Amygdala (tissue), 56 donors: Measurements from ENCODE around the gene MMP7.
"Not testable (repeated sequence)": the region's sequence is repeated elsewhere in the genome, so short reads cannot be mapped to it uniquely, and the experiment has no call there.

Source experiments
- DNase-seq, 56 donors: peaks; one replicate each; lab custom pipeline; 2025; lab: John Stamatoyannopoulos, UW

Gene MMP7

DNA sequence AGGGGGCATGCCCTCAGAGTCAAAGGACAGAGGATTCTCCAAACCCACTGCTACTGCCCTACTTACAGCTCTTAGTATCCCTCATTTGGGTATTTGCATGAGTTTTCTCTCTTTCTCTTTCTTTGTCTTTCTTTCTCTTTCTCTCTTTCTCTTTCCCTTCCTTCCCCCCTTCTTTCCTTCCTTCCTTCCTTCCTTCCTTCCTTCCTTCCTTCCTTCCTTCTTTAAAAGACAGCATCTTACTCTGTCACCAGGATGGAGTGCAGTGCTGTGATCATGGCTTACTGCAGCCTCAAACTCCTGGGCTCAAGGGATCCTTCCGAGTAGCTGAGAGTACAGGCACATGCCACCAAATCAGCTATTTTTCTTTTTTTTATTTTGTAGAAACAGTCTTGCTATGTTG, 14.0 kb upstream of the MMP7 start:
- no peak for DNase-seq

- no peak for DNase-seq
Observed at GRCh38 chr11:102539567-102539966, 9.0 kb upstream of the MMP7 start.

- DNase-seq: no peak
Observed at GRCh38 chr11:102538932-102539331, 8.4 kb upstream of the MMP7 start.

DNA sequence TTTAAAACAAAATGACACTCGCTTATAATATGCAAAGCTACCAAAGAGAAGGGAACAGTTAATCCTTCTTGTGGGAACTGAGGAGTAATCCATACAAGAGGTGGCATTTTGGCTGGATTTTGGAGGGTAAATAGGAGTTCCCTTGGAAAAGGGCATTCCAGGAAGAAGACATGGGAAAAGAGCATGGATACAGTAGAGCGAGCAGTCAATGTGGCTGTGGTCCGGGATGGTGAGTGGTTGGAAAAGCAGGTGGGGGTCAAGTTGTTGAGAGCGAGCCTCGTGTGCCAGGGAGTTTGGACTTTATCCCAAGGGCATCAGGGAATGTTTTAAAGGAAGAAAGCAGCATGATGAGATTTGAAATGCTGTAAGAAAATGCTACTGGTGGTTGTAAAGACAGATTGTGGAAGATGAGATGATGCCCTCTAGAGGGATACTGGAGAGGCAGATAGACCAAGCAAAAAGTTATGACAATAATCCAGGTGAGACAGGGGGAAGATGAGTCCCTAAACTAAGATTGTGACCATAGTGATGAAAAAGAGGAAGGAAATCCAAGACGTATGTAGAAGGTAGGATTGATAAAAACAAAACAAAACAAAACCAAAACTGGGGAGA, 3.8 kb upstream of the MMP7 start:
- no peak for DNase-seq

DNA sequence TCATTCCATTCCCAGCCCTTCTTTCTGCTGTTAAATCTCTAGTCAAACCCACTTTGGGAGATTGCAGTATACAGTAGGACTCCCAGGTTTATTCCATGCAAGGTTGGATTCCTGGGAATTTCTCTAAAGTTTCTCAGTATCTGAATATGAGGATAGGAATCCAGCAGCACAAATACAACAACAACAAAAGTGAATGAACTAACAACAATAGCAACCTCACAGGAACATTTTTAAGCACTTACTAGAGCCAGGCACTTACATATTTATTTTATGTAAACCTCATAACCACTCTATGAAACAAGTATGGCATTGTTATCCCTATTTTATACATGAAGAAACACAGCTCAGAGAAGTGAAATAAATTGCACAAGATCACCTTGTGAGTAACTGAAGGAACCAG, 1.9 kb downstream of the MMP7 start:
- no peak for DNase-seq

DNA sequence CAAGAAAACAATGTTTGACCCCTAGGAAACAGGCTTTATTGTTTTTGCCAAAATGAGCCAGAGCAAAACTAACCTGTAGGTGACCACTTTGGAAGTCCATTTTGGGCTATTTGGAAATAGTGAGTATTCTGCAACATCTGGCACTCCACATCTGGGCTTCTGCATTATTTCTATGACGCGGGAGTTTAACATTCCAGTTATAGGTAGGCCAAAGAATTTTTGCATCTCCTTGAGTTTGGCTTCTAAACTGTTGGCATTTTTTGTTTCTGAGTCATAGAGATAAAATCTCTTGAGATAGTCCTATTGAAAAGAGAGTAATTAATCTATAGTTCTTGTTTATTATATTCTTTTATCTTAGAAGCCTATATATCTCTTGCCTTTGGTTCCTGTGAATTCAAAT, 2.9 kb downstream of the MMP7 start:
- no peak for DNase-seq

DNA sequence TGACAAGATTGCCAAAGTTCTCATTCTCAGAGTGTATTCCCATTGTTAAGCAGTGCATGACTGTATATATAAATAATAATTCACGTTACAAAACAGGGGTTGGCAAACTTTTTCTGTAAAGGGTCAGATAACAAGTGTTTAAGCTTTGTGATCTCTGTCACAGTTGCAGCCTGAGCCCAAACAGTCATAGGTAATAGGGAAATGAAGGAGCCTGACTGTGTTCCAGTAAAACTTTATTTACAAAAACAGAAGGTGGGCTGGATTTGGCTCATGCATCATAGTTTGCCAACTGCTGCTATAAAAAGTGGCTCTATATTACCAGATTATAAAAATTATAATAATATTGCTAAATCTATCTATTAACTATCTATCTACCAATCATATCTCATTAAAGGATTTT, 3.5 kb downstream of the MMP7 start:
- DNase-seq: no peak

DNA sequence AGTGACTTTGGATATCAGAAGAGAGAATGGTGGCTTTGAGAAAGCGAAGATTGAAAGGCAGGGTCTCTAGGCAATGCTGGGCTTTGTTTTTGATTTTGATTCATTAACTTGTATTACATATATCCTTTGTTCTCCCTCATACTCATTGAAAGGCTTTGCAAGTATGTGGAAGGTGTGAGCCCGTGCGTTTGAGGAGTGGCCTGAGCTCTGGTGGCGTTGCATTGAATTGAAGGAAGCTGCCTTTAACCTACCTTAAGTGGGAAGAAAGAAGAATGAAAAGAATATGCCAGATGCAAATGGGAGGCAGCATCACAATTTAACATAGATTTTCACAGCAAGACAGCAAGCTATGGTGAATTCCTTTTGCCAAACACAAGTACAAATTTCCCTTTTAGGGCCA, 6.7 kb downstream of the MMP7 start:
- no peak for DNase-seq

DNA sequence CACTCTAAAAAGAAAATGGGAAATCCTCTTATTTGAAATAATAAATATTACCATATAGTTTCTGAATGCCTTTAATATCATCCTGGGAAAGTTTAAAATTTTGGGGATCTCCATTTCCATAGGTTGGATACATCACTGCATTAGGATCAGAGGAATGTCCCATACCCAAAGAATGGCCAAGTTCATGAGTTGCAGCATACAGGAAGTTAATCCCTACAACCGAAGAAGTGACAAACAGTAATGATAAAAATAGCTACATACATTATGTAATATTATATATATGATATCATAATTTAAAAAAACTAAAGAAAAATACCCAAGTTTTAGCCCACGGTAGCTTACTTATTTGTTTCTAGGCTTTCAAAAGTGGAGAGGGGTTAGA, 7.4 kb downstream of the MMP7 start:
- DNase-seq: no peak

DNA sequence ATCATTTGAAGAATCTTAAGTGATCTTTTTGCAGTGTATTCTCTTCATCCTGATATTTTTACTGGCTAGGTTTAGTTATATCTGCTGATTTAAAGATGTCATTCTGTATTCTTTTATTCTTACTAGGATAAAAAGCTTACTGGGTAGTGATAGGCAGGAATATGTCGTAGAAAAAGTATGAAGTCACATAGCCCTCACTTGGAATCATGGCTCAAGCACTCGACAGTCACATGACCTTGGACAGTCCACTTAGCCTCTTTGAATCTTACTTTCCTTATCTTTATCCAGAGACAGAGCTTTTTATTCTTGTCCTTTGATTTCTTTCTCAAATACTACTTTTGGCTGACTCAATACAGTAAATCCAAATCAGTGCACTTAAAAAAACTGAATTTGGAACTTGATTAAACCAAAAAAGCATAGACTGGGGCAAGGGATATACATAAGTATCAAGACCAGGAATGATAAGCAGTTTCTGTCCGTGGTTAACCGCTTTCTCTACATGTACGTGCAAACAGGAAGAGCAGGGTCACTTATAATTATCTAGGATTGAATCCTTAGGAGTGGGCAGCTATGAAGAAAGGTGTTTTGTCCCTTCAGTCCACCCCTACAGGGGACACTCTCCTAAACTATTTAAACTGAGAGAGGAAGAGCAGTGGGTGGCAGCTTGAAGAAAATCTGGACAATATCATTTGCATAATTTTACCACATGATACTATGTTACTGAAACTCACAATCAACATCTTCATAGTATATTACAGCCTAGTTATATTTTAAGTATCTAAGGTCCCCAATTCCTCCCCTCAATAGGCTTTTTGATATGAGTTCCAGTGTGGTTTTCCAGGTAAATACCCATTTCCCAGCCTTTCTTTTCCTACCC, 8.0 kb downstream of the MMP7 start:
- no peak for DNase-seq

DNA sequence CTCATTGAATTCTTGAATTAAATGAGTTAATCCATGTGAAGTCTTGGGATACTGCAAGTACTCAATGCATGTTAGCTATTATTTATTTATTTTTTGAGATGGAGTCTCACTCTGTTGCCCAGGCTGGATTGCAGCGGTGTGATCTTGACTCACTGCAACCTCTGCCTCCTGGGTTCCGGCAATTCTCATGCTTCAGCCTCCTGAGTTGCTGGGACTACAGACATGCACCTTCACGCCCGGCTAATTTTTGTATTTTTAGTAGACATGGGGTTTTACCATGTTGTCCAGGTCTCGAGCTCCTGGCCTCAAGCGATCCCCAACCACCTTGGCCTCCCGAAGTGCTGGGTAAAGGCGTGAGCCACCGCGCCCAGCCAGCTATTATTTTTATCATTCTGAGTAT, 9.4 kb downstream of the MMP7 start:
- no peak for DNase-seq

DNA sequence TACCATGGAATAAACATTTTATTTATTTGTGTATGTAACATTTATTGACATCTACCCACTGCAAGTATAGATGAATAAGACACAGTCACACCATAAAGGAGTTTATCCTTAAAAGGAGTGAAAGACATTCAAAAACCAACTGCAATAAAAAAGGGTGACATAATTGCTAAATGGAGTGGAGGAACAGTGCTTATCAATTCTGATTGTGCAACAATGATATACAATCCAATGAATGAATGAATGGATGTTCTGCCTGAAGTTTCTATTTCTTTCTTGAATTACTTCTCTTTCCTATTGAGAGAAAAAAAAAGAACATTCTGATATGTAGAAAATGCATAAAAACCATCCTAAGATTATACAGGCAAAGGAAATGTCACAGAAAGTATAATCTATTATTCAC, 10.0 kb downstream of the MMP7 start:
- no peak for DNase-seq

- no peak for DNase-seq
Observed at GRCh38 chr11:102518296-102519094, 12.1 kb downstream of the MMP7 start.

GRCh38 chr11:102517670-102518069, 12.9 kb downstream of the MMP7 start:
- DNase-seq: no peak

DNA sequence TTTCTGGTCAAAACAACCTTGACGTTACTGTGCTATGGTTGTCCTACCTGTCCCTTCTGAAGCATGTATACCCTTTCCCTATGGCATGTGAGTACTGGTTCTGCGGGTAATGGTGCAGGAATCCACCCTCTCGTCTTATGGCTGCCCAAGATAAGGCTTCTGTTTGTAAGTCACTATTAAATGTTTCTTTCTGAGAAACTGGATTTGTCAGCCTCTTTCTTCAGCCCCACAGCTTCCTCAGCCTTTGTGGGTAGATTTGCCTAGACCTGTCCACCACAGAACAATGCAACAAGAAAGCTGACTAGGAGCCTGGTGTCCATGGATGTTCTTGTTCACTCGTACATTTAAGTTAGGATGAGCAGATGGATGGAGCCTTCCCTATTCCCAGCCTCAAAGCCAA, 14.4 kb downstream of the MMP7 start:
- DNase-seq: no peak

- peak in 2 of 56 donors; percentile 1 to 4 for DNase-seq
Observed at GRCh38 chr11:102513869-102514268, 16.7 kb downstream of the MMP7 start.

DNA sequence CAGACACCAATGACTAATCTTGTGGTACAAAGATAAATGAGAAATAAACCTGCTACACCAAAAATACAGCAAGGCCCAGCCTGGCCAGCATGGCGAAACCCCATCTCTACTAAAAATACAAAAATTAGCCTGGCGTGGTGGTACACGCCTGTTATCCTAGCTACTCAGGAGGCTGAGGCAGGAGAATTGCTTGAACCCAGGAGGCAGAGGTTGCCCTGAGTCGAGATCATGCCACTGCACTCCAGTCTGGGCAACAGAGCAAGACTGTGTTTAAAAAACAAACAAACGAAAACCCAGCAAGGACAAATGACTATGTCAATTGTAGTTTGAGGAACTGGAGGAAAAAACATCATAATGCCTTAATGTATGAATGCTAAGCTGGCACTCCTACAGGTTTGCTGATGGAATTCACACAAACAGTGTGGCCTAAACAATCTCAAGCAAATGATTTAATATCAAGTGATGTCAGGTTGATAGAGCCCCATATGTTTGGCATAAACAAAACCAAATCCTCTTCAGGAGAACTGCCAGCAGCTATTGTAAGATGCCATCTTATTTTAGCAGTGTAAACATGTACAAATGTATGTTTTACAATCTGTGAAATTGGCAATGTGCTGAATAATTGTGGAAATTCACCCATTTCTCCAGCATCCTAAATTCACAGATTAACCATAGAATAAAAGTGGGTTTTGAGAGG, 20.0 kb downstream of the MMP7 start:
- DNase-seq: no peak

DNA sequence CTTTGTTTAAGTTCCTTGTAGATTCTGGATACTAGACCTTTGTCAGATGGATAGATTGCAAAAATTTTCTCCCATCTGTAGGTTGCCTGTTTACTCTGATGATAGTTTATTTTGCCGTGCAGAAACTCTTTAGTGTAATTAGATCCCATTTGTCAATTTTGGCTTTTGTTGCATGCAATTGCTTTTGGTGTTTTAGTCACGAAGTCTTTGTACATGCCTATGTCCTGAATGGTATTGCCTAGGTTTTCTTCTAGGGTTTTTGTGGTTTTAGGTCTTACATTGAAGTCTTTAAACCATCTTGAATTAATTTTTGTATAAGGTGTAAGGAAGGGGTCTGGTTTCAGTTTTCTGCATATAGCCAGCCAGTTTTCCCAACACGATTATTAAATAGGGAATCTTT, 27.7 kb downstream of the MMP7 start:
- not testable (repeated sequence) for DNase-seq

GRCh38 chr11:102500829-102501228, 29.7 kb downstream of the MMP7 start:
- DNase-seq: no peak

DNA sequence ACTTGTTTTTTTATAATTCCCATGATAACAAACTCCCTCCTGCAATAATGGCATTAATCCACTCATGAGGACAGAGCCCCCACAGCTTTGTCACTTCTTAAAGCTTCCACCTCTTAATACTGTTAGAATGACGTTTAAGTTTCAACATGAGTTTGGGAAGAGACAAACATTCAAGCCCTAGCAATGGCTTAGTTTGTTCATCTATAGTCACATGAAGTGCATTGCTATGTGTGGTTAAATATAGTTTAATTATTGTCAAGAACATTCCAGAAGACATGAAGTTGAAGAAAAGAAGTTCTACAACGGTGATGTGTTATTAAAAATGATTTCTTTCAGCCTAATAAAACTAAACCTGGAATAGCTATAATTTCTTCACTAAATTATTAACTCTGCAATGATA, 30.6 kb downstream of the MMP7 start:
- no peak for DNase-seq

DNA sequence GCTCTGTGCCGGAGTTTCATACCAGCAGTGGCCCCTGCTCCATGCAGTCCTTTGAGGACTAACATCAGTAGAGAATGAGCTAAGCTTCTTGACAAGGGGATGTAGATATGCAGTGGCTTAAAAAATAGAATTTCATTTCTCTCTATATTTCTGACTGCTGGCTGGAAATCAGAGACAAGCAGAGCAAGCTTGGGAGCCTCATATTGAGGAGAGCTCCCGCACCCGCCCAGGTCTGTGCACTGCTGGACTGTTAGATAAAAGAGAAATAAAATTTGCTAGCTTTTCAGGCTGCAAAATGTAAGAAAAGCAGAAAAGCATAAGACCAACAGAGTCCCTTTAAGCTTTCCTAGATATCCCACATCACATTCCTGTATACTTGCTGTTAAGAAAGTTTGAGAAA, 31.4 kb downstream of the MMP7 start:
- no peak for DNase-seq
